ENCODE results near the gene FZR1. TPM values are rescaled to one million over a fixed set of nuclear protein-coding genes. Genes with fewer than 3 reads are reported as not detected.

Gene FZR1
- total RNA-seq, 6 donors from 2014 or later = 19.9 to 110 (median 37.5) TPM

DNA sequence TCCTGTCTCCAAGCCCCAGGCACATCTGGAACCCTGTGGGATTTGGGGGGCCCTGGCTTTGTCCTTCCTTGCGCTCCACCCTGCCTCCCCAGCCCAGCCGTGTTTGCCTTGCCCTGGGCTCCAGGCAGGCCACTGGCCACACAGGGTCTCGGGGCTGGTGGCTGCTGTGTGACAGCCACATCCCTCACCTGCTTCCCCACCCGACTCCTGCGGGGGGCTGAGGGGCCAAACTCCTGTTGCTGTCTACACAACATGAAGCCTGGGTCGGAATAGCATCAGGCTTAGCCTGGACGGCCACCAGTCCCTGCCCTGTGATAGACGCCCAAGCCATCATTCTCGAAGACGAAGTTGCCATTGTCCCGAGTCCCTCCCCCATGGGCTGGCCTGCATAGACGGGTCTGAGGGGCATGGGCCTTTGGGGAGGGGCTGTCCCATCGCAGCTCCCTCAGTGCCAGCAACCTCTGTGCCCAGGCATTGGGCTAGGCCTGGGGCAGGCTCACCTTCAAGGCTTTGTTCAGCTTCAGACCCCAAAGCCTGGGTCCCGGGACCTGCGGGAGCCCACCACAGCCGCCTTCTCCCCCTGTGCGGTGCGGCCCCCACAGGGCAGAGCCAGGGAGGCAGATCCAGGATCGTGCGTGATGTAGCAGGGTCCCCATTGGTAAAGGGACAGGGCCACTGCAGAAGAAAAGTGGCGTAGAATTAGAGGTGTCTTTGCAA is 17.4 kb downstream of the FZR1 start:
- Histone ChIP-seq H3K36me3 (peaks cover 11 to 81% (median 67%) of the 10 kb centered on the region in 4 donors), H3K4me3 (no peak overlapping the region)
- DNase-seq = peak in 1 of 2 donors; percentile 52

DNA sequence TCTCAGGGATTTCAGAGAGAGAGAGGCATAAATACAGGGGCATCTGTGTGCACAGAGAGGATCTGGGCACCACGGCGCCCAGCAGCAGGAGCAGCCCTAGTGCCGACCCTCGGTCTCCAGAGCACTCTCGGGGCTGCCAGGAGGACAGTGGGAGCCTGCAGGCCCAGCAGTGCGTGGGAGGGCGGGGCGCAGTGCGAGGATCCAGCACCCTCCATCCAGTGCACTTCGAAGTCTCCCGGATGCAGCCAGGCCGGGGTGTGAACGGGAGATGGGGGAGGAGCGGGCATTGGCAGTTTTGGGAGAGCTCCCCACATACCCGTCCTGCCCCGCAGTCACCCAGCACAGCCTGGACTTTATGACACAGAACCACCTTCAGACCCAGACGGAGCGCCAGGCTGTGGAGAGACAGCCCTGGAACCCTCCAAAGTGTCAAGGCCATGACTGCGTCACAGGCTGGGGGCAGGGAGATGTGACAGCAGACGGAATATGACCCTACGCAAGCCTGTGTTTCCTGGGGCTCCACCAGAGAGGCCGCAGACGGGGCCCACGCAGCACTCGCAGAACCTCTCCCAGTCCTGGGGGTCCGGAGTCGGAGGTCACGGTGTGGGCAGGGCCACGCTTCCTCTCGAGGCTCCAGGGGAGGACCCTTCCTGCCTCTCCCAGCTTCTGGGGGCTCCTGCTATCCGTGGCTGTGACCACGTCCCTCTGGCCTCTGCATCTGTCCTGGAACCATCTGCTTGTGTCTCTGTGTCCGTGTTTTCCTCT is 18.1 kb downstream of the FZR1 start:
- DNase-seq (peak in 1 of 2 donors; percentile 74), ATAC-seq (ENCODE audit: low FRiP score in 2 of 2) (no peak)
- TF ChIP-seq POLR2A (IDR thresholded peaks at IDR 0.05) (no peak), EP300 (IDR thresholded peaks at IDR 0.05) (no peak)
- 91 to 93% methylated on average over 31 to 33 of the region's 33 CpGs for WGBS, 2 donors
- Histone ChIP-seq H3K4me1 (no peaks in the 10 kb centered on the region), H3K27me3 (no peaks in the 10 kb centered on the region), H3K36me3 (peaks cover 11 to 81% (median 66%) of the 10 kb centered on the region in 4 donors), H3K27ac (no peak overlapping the region), H3K4me3 (no peak overlapping the region), H3K9me3 (no peaks in the 10 kb centered on the region)

More for the DNA sequence above, 17.4 kb downstream of the FZR1 start:
- no peaks in the 10 kb centered on the region for H3K9me3 ChIP-seq
- H3K27ac ChIP-seq = no peak overlapping the region
- TF ChIP-seq EP300 (IDR thresholded peaks at IDR 0.05) (no peak), POLR2AphosphoS5 (IDR thresholded peaks at IDR 0.05) (no peak), POLR2A (IDR thresholded peaks at IDR 0.05) (no peak)
- TF ChIP-seq, protein P1, sequence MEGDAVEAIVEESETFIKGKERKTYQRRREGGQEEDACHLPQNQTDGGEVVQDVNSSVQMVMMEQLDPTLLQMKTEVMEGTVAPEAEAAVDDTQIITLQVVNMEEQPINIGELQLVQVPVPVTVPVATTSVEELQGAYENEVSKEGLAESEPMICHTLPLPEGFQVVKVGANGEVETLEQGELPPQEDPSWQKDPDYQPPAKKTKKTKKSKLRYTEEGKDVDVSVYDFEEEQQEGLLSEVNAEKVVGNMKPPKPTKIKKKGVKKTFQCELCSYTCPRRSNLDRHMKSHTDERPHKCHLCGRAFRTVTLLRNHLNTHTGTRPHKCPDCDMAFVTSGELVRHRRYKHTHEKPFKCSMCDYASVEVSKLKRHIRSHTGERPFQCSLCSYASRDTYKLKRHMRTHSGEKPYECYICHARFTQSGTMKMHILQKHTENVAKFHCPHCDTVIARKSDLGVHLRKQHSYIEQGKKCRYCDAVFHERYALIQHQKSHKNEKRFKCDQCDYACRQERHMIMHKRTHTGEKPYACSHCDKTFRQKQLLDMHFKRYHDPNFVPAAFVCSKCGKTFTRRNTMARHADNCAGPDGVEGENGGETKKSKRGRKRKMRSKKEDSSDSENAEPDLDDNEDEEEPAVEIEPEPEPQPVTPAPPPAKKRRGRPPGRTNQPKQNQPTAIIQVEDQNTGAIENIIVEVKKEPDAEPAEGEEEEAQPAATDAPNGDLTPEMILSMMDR (IDR thresholded peaks at IDR 0.05) = no peak
- WGBS, 2 donors = 91 to 100% methylated on average over 6 to 18 of the region's 21 CpGs
- H3K4me1 ChIP-seq = no peaks in the 10 kb centered on the region
- H3K27me3 ChIP-seq = no peaks in the 10 kb centered on the region
- ATAC-seq (ENCODE audit: low FRiP score in 2 of 2) = no peak

DNA sequence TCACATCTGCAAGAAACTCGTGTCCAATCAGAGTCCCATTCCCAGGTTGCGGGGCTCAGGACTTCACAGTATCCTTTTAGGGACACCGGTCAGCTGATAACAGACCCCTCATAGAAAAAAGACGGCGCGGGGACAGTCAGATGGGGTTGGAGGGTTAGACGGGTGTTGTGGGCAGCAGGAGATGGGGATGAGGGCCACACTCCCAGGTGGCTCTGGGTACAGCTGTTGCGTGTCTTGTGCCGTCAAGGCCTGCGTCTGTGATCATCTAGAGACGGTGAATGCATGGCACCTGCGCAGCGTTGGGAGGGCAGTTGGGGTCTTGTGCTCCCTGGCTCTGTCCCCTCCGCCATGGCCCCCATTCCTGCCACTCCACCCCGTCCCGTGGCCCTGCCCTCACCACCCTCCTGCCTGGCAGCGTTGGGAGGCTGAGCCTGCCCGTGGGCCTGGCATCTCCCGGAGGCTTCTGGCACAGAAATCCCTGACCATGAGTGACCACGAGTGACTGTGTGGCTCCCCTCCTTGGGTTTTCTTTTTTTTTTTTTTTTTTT is 18.9 kb downstream of the FZR1 start:
- no peaks in the 10 kb centered on the region for H3K4me1 ChIP-seq
- no peak overlapping the region for H3K27ac ChIP-seq
- WGBS, 2 donors = 95% methylated on average over 19 to 20 of the region's 20 CpGs
- no peaks in the 10 kb centered on the region for H3K27me3 ChIP-seq
- peak in 1 of 2 donors; percentile 56 for DNase-seq
- ATAC-seq (ENCODE audit: low FRiP score in 2 of 2) = no peak
- no peak for TF ChIP-seq EP300 (IDR thresholded peaks at IDR 0.05)
- TF ChIP-seq POLR2A (IDR thresholded peaks at IDR 0.05) = no peak
- no peak for TF ChIP-seq POLR2AphosphoS5 (IDR thresholded peaks at IDR 0.05)
- TF ChIP-seq, protein P1 (IDR thresholded peaks at IDR 0.05) = no peak
- H3K9me3 ChIP-seq = no peaks in the 10 kb centered on the region
- H3K36me3 ChIP-seq = peaks cover 8 to 76% (median 63%) of the 10 kb centered on the region in 4 donors
- no peak overlapping the region for H3K4me3 ChIP-seq

DNA sequence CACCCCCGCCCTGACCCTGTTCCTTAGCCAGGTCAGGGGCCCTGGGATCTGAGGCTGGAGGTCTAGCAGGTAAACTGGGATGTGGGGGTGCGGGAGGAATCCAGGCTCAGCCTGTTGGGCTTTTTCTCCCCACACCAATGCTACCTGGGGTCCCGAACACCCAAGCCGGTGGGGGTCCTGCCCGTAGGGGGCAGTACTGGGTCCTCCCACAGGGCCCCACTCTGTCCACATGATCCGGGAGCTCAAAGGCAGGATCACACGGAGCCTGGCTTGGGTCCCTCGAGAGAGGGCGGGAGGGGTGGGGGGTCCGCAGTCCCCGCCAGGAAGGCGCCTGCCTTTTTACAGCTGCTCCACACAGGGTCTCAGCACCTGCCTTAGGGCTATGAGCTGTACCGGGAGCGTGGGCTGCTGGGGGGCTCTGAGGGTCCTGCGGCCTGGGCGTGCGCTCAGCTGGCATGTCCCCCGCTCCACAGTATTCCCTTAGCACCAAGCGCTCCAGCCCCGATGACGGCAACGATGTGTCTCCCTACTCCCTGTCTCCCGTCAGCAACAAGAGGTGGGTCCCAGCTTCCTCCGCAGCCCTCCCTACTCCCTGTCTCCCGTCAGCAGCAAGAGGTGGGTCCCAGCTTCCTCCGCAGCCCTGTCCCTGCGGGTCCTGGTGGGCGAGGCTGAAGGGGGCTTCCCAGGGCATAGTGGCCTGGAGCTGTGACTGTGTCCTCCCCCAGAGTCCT is 20.6 kb downstream of the FZR1 start:
- no peak for TF ChIP-seq POLR2A (IDR thresholded peaks at IDR 0.05)
- TF ChIP-seq EP300 (IDR thresholded peaks at IDR 0.05) = no peak
- no peak for ATAC-seq (ENCODE audit: low FRiP score in 2 of 2)
- H3K36me3 ChIP-seq = peaks cover 12 to 75% (median 70%) of the 10 kb centered on the region in 4 donors

DNA sequence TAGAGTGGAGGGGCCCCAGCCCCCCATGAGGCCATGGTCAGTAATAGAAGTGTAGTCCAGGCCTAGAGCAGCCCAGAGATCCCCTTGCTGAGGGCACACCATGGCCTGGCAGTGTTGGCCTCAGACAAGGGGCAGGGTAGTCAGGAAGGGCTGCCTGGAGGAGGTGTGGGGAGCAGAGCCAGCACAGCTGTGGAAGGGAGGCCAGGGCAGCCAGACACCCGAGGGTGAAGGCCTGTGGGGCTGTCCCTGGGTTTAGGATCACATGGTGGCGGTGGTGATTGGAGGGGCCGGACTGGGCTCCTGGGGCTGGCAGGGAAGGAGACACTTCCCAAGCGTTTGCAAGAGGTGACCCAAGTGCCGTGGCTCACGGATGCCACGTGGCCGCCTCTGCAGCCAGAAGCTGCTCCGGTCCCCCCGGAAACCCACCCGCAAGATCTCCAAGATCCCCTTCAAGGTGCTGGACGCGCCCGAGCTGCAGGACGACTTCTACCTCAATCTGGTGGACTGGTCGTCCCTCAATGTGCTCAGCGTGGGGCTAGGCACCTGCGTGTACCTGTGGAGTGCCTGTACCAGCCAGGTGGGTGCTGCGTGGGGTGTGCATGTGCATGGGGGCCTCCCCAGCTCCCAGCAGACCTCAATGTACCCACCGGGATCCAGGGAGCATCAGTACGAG is 21.3 kb downstream of the FZR1 start:
- H3K36me3 ChIP-seq = peaks cover 19 to 76% (median 74%) of the 10 kb centered on the region in 4 donors
- no peaks in the 10 kb centered on the region for H3K4me1 ChIP-seq
- no peaks in the 10 kb centered on the region for H3K27me3 ChIP-seq
- TF ChIP-seq, protein P1 (IDR thresholded peaks at IDR 0.05) = no peak
- TF ChIP-seq POLR2AphosphoS5 (IDR thresholded peaks at IDR 0.05) = no peak
- TF ChIP-seq POLR2A (IDR thresholded peaks at IDR 0.05) = no peak
- no peak for TF ChIP-seq EP300 (IDR thresholded peaks at IDR 0.05)
- H3K4me3 ChIP-seq = no peak overlapping the region
- ATAC-seq (ENCODE audit: low FRiP score in 2 of 2) = no peak
- 95% methylated on average over 19 of the region's 21 CpGs; no CpG with 5 or more reads in 1 of the 2 donors for WGBS, 2 donors
- DNase-seq = peak in 1 of 2 donors; percentile 56
- H3K9me3 ChIP-seq = no peaks in the 10 kb centered on the region
- no peak overlapping the region for H3K27ac ChIP-seq

More for the DNA sequence above, 20.6 kb downstream of the FZR1 start:
- peak in 1 of 2 donors; percentile 30 for DNase-seq
- 93 to 94% methylated on average over 13 to 18 of the region's 28 CpGs for WGBS, 2 donors
- Histone ChIP-seq H3K27ac (no peak overlapping the region), H3K27me3 (no peaks in the 10 kb centered on the region), H3K4me1 (no peaks in the 10 kb centered on the region), H3K4me3 (no peak overlapping the region), H3K9me3 (no peaks in the 10 kb centered on the region)
